SK-N-SH treated with all-trans-retinoic acid at 6 μM for 48 hours (cell line): Measurements from ENCODE around the gene NPAS3.
A peak's percentile ranks its signal among the peaks of the same experiment; 100 is the strongest.

Source experiments
- ATAC-seq: fragments of 200-7000 bp; cut with Tn5 transposase; 3 replicates; pipeline ENCODE4 v1.9.1; 2020; ENCODE audit warnings: mild to moderate bottlenecking, moderate library complexity
- BACH2 ChIP-seq: fragments of 250-450 bp; sonication (Bioruptor Pico); IDR thresholded peaks from 2 replicates; pipeline ENCODE4 v1.9.0; 2021; ENCODE audit warnings: mild to moderate bottlenecking, borderline replicate concordance
- CREB5 ChIP-seq: fragments of 250-450 bp; sonication (Bioruptor Pico); IDR thresholded peaks from 2 replicates; pipeline ENCODE4 v1.5.1; 2020; ENCODE audit warnings: low read depth, mild to moderate bottlenecking, moderate library complexity
- CSDC2 ChIP-seq: fragments of 250-450 bp; sonication (Bioruptor Pico); IDR thresholded peaks from 2 replicates; pipeline ENCODE4 v1.5.0; 2020; ENCODE audit warnings: mild to moderate bottlenecking, moderate library complexity
- CSRNP3 ChIP-seq: fragments of 250-450 bp; sonication (Bioruptor Pico); IDR thresholded peaks from 2 replicates; pipeline ENCODE4 v1.5.1; 2021; ENCODE audit warnings: mild to moderate bottlenecking, moderate library complexity
- ESRRG ChIP-seq: fragments of 250-450 bp; sonication (Bioruptor Pico); IDR thresholded peaks from 2 replicates; pipeline ENCODE4 v1.6.1; 2021; ENCODE audit warnings: mild to moderate bottlenecking
- GLIS3 ChIP-seq: fragments of 250-450 bp; sonication (Bioruptor Pico); IDR thresholded peaks from 2 replicates; pipeline ENCODE4 v1.5.0; 2020; ENCODE audit warnings: mild to moderate bottlenecking, moderate library complexity
- ISL1 ChIP-seq: fragments of 250-450 bp; sonication (Bioruptor Pico); IDR thresholded peaks from 2 replicates; pipeline ENCODE4 v2.1.2; 2022; ENCODE audit warnings: mild to moderate bottlenecking, moderate library complexity
- OSR1 ChIP-seq: fragments of 250-450 bp; sonication (Bioruptor Pico); IDR thresholded peaks from 2 replicates; pipeline ENCODE4 v1.8.0; 2022; ENCODE audit warnings: moderate library complexity, mild to moderate bottlenecking, inconsistent platforms
- PATZ1 ChIP-seq: fragments of 250-450 bp; sonication (Bioruptor Pico); IDR thresholded peaks from 2 replicates; pipeline ENCODE4 v1.8.0; 2020; ENCODE audit warnings: mild to moderate bottlenecking, moderate library complexity, borderline replicate concordance
- POU6F1 ChIP-seq: fragments of 250-450 bp; sonication (Bioruptor Pico); IDR thresholded peaks from 2 replicates; pipeline ENCODE4 v1.8.0; 2021; ENCODE audit warnings: low read depth, mild to moderate bottlenecking, moderate library complexity, borderline replicate concordance
- PPARA ChIP-seq: fragments of 250-450 bp; sonication (Bioruptor Pico); IDR thresholded peaks from 2 replicates; pipeline ENCODE4 v1.5.0; 2020; ENCODE audit warnings: mild to moderate bottlenecking, borderline replicate concordance
- RARB ChIP-seq: fragments of 250-450 bp; sonication (Bioruptor Pico); IDR thresholded peaks from 2 replicates; pipeline ENCODE4 v1.8.0; 2021; ENCODE audit warnings: mild to moderate bottlenecking, moderate library complexity
- SNAI2 ChIP-seq: fragments of 250-450 bp; sonication (Bioruptor Pico); IDR thresholded peaks from 2 replicates; pipeline ENCODE4 v1.5.0; 2020; ENCODE audit warnings: mild to moderate bottlenecking, moderate library complexity
- TCF4 ChIP-seq: fragments of 250-450 bp; sonication (Bioruptor Pico); IDR thresholded peaks from 2 replicates; pipeline ENCODE4 v1.8.0; 2021; ENCODE audit warnings: mild to moderate bottlenecking, moderate library complexity, borderline replicate concordance
- TOX ChIP-seq: fragments of 250-450 bp; sonication (Bioruptor Pico); IDR thresholded peaks from 2 replicates; pipeline ENCODE4 v1.8.0; 2021; ENCODE audit warnings: mild to moderate bottlenecking, moderate library complexity, borderline replicate concordance
- ZC3H10 ChIP-seq: fragments of 250-450 bp; sonication (Bioruptor Pico); IDR thresholded peaks from 2 replicates; pipeline ENCODE4 v1.5.1; 2021; ENCODE audit warnings: mild to moderate bottlenecking, moderate library complexity
- ZFP3 ChIP-seq: fragments of 250-450 bp; sonication (Bioruptor Pico); IDR thresholded peaks from 2 replicates; pipeline ENCODE4 v1.5.0; 2020; ENCODE audit warnings: mild to moderate bottlenecking, moderate library complexity
- ZFP30 ChIP-seq: fragments of 450-650 bp; formaldehyde crosslinking; IDR thresholded peaks from 2 replicates; pipeline ENCODE4 v1.5.0; 2022; ENCODE audit warnings: mild to moderate bottlenecking, moderate library complexity
- ZNF565 ChIP-seq: fragments of 450-650 bp; formaldehyde crosslinking; conservative IDR thresholded peaks from 2 replicates; pipeline ENCODE4 v1.5.0; 2020; ENCODE audit warnings: low read depth, mild to moderate bottlenecking, moderate library complexity
- ZNF70 ChIP-seq: fragments of 450-650 bp; formaldehyde crosslinking; IDR thresholded peaks from 2 replicates; pipeline ENCODE4 v1.5.0; 2020; ENCODE audit warnings: mild to moderate bottlenecking, moderate library complexity
- ZNF8 ChIP-seq: fragments of 450-650 bp; formaldehyde crosslinking; IDR thresholded peaks from 2 replicates; pipeline ENCODE4 v1.5.0; 2020; ENCODE audit warnings: mild to moderate bottlenecking, moderate library complexity

Gene NPAS3

GRCh38 chr14:33402604-33403003, 463.9 kb downstream of the NPAS3 start:
- TF ChIP-seq SNAI2 (CRISPR knock-in tag), result no peak
- no peak for TF ChIP-seq GLIS3 (CRISPR knock-in tag)
- TF ChIP-seq ZNF8 (CRISPR knock-in tag), result no peak
- TF ChIP-seq CSRNP3, result no peak
- no peak for TF ChIP-seq ISL1 (CRISPR knock-in tag)
- TF ChIP-seq ZNF565 (CRISPR knock-in tag), result no peak
- no peak for TF ChIP-seq RARB
- TF ChIP-seq PPARA (CRISPR knock-in tag), result no peak
- TF ChIP-seq TCF4 (CRISPR knock-in tag), result no peak
- no peak for TF ChIP-seq BACH2 (CRISPR knock-in tag)
- no peak for TF ChIP-seq POU6F1 (CRISPR knock-in tag)
- ATAC-seq, result no peak

GRCh38 chr14:33404054-33404453, 465.4 kb downstream of the NPAS3 start:
- no peak for TF ChIP-seq CSRNP3
- no peak for TF ChIP-seq GLIS3 (CRISPR knock-in tag)
- no peak for TF ChIP-seq ZC3H10 (CRISPR knock-in tag)
- no peak for TF ChIP-seq CREB5
- no peak for TF ChIP-seq TOX (CRISPR knock-in tag)
- TF ChIP-seq ZFP30 (CRISPR knock-in tag), result no peak
- TF ChIP-seq ZNF70 (CRISPR knock-in tag), result no peak
- TF ChIP-seq POU6F1 (CRISPR knock-in tag), result no peak
- no peak for TF ChIP-seq ZNF8 (CRISPR knock-in tag)
- no peak for TF ChIP-seq ZFP3 (CRISPR knock-in tag)
- TF ChIP-seq SNAI2 (CRISPR knock-in tag), result no peak
- TF ChIP-seq OSR1, result no peak
- no peak for TF ChIP-seq CSDC2
- no peak for TF ChIP-seq PATZ1 (CRISPR knock-in tag)
- TF ChIP-seq ESRRG (CRISPR knock-in tag), result no peak
- no peak for TF ChIP-seq RARB
- TF ChIP-seq TCF4 (CRISPR knock-in tag), result no peak
- ATAC-seq, result peak; percentile 77

- ATAC-seq, result no peak
- TF ChIP-seq CREB5, result no peak
These were observed 466.4 kb downstream of the NPAS3 start for GRCh38 chr14:33404964-33405574.
